ENCODE data around the gene TPST2.
"Not testable (repeated sequence)": the region's sequence is repeated elsewhere in the genome, so short reads cannot be mapped to it uniquely, and the experiment has no call there.

TPST2 gene

DNA sequence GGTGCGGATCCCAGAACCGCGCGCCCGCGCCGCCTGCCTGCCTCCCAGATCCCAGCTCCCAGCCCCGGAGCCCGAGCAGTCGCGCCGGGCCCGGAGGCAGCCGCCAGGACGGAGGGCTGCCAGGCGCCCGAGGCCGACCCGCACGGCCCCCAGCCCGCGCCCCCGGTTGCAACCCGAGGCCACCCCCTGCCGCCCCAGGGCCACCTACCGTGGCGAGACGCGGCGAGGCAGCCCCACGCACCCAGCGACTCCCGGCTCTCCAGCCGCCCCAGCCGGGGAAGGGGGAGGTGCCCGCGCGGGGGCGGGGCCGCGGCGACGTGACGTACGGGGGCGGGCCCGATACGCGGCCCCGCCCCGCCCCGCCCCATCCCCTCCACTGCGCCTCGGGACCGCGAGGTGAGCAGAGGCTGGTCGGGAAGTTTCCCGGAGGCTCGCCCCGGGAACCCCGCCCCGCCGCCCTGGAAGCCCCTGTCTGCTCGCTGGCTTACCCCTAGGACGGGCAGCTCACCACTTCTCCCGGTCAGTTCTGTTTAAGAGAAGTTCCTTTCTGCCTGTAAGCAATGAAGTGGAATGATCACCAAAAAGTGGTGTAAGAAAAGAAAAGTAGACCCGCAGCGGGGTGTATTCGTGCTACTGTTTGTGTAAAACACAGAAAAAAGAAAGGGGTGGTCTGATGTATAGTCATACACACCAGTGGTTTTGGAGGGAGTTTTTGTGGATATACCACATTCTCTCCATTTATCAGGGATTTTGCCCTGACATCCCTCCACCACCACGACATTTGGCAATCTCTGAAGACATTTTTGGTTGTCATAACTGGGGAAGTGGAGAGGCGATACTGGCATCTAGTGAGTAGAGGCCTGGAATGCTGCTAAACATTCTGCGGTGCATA is at the start of gene TPST2:
Gene TPST2 (minus strand): TSS at position 288 of the 892 bp plus-strand sequence. CDS start 48,502 bp downstream, outside the sequence.
- peak; percentile 69 for DNase-seq (ENCODE audit: low read depth)

DNA sequence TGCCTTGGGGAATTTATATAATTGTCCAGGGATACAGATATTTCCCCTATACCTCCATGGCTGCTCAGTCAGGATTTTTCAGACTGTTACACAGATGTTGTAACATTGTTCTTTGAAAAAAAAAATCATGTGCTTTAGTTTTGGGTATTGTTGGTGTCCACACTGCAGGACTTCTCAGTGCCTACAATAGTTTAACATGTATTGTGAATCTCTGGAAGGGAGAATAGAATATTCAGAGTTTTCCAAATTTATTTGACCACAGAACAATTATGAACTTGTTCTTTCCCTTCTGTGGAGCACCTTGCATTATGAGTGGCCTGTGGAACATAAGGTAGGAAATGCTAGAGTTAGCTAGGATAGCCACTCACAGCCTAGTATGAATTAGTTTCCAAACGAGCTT is 46.4 kb upstream of the TPST2 start:
- DNase-seq (ENCODE audit: low read depth): no peak

GRCh38 chr22:26635117-26635516 is 45.2 kb upstream of the TPST2 start:
- DNase-seq (ENCODE audit: low read depth): no peak

GRCh38 chr22:26634189-26634588 is 44.3 kb upstream of the TPST2 start:
- DNase-seq (ENCODE audit: low read depth): no peak

GRCh38 chr22:26632422-26633155 is 42.7 kb upstream of the TPST2 start:
- no peak for DNase-seq (ENCODE audit: low read depth)

DNA sequence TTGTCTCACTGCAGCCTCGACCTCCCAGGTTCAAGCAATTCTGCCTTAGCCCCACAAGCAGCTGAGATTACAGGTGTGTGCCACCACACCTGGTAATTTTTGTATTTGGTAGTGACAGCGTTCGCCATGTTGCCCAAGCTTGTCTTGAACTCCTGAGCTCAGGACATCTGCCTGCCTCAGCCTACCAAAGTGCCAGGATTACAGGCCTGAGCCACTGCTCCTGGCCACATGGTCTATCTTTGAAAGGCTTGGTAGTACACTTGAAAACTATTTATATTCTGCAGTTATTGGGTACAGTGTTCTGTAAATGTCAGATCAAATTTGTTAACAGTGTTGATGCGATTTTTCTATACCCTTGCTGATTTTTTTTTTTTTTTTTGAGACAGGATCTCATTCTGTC is 41.4 kb upstream of the TPST2 start:
- DNase-seq (ENCODE audit: low read depth): no peak

DNA sequence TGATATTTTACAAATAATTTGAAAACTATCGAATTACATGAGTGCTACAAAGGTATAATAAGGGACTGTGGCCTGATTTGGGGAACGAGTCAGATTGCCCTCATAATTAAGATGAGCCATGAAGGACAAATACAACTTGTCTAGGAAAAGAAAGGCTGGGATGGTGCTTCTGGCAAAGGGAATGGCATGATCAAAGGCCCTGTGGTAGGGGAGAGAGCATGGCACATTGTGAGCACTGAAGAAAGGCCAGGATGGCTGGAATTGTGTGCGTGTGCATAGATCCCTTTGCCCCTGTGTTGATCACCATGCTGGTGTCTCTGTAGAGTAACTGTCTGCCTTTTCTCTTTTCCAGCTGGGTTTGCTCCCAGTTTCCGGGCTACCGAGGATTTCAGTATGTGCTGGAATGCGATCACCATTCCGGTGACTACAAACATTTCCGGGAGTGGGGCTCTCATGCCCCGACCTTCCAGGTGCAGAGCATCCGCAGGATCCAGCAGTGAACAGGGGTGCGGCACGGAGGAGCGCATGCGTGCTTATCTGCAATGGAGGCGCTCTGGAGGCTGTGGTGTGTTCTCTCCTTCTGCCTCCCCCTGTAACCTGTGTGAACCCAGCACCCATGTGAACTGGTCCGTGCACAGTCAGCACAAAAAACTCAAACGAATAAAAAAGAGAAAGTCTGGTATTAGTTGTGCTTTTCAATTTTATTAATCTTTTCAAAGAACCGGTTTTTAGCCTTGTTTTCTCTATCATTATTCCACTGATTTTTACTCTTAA is 40.2 kb upstream of the TPST2 start:
- DNase-seq (ENCODE audit: low read depth): no peak

- no peak for DNase-seq (ENCODE audit: low read depth)
Observed at GRCh38 chr22:26624803-26625202, 34.9 kb upstream of the TPST2 start.

- no peak for DNase-seq (ENCODE audit: low read depth)
Observed at GRCh38 chr22:26623984-26624383, 34.1 kb upstream of the TPST2 start.

GRCh38 chr22:26621663-26622062 is 31.7 kb upstream of the TPST2 start, which contains the start of gene CRYBA4:
TSS of gene CRYBA4 (plus strand) at chr22:26621963. CDS start at chr22:26622597, 634 bp downstream.
- DNase-seq (ENCODE audit: low read depth): no peak

GRCh38 chr22:26620197-26620596 is 30.3 kb upstream of the TPST2 start:
- DNase-seq (ENCODE audit: low read depth): no peak

GRCh38 chr22:26619510-26619909 is 29.6 kb upstream of the TPST2 start:
- no peak for DNase-seq (ENCODE audit: low read depth)

DNA sequence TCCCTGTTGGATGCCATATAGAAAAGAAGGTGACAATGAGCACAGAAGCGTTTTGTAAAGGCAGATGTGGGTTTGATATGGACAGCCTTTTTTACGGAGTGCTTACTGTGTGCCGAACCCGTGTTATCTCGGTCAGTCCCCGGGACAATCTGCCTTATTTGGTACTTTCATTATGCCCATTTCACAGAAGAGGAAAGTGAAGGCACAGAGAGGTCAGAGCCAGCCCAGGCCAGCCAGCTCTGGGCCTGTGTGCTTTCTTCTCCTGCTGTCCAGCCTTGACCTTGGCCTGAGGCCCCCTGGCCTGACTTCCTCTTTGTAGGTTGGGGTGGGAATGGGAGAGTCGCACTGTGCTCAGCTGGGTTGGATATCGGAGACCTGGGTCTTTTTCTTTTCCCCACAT is 28.5 kb upstream of the TPST2 start:
- DNase-seq (ENCODE audit: low read depth): no peak

- DNase-seq (ENCODE audit: low read depth): no peak
Observed at GRCh38 chr22:26617271-26618199, 27.6 kb upstream of the TPST2 start, which contains the start of gene CRYBB1. TSS of gene CRYBB1 (minus strand) at chr22:26618027. CDS start at chr22:26616319, 1,708 bp downstream.

DNA sequence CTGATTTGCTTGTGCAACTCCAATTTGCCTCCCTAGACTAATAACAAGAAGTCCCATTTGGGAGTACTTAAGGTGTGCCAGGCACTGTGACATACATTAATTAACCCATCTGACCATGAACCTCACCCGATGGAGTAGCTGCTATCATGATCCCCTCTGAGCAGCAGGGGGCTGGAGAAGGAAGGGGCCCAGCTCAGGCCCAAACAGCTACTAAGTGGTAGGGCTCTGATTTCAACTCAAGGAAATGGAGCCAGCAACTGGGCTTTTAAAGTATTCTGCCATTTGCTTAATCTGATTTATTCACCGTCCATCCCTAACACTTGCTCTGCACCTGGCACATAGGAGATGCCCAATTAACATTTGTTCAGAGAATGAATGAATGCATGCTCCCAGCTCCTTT is 26.7 kb upstream of the TPST2 start:
- DNase-seq (ENCODE audit: low read depth): no peak

DNA sequence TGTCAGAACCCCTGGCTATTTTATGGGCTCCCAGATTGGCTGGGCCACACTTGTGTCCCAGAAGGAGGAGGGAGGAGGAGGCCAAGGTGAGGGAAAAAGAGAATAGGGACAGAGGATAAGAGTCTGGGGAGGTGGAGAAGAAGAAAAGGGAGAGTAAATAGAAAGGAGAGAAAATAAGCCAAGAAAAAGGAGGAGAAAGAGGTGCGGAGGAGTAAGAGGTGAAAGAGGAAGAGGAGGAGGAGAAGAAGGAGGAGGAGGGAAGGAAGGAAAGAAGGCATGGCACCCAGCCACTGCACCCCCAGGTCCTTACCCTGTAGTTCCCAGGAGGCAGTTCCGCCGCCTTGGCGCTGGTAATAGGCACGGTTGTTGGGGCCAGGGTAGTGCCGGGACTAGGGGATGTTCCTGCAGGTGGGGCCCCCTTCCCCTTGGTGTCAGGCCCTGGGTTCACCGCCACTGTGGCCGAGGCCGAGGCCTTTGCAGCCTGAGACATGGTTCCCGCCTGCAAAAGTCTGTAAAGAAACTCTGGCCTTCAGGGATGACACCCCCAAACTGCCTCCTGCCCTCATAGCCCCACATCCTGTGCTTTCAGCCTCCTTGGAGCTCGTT is 26.0 kb upstream of the TPST2 start:
- no peak for DNase-seq (ENCODE audit: low read depth)

DNA sequence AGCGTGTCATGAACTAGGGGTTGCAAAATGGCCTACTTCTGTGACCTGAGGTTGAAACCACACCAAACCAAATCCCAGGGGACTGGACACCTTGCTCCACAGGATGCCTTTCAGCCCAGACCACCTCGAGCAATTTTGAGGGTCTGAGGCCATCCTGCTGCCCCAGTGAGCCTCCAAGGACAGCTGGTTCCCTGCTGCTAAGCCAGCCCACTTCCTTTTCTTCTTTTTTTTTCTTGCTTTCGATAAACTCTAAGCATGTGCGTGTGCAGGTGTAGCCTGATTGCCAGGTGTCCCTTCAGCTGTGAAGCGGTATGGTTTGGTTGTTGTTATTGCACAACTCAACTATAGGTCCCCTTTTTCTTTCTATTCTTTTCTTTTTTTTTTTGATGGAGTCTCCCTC is 25.2 kb upstream of the TPST2 start:
- no peak for DNase-seq (ENCODE audit: low read depth)

DNA sequence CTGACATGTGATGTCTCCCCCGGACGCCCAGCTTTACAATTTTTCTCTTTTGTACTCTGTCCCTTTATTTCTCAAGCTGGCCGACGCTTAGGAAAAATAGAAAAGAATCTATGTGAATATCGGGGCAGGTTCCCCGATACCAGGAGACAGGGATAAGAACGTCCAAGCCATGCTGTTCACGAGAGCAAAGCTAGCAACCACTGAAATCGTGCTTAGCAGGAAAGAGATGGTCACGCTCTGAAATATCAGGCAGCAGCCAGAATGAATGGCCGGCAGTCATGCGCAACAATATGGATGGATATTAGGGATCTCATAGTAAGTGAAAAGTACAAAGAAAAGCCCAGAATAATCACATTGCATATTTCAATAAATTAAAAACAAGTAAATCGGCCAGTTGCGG is 24.4 kb upstream of the TPST2 start:
- no peak for DNase-seq (ENCODE audit: low read depth)

DNA sequence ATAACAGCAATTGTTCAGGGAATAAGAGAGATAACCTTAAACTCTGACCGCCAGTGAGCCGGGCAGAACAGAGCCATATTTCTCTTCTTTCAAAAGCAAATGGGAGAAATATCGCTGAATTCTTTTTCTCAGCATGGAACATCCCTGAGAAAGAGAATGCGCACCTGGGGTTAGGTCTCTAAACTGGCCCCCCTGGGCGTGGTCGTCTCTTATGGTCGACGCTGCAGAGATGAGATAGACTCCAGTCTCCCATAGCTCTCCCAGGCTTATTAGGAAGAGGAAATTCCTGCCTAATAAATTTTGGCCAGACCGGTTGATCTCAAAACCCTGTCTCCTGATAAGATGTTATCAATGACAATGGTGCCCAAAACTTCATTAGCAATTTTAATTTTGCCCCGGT is 23.8 kb upstream of the TPST2 start:
- DNase-seq (ENCODE audit: low read depth): not testable (repeated sequence)

DNA sequence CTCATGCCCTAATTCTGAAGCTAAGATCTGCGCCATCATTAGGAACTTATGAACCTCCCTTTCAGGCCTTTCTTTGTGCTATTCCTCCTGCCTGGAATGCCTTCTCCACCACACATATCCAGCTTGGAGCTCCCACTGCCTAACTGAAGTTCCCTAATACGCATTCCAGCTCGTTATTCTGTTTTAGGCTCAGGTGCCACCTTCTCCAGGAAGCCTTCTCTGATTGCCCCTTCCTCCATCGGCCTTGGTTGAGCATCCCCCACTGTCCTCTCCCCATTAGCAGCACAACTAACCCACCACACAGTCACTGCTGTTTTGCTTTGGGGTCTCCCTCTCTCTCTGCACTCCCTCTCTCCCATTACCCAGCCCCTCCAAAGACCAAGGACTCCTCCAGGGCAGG is 22.7 kb upstream of the TPST2 start:
- no peak for DNase-seq (ENCODE audit: low read depth)

- no peak for DNase-seq (ENCODE audit: low read depth)
Observed at GRCh38 chr22:26610996-26611395, 21.1 kb upstream of the TPST2 start.
